ENCODE measurements around the gene ZG16. TPM values are rescaled to one million over a fixed set of nuclear protein-coding genes. Genes with fewer than 3 reads are reported as not detected.

The ZG16 gene
- polyA plus RNA-seq, 1 donor from 2014 or later = not detected

DNA sequence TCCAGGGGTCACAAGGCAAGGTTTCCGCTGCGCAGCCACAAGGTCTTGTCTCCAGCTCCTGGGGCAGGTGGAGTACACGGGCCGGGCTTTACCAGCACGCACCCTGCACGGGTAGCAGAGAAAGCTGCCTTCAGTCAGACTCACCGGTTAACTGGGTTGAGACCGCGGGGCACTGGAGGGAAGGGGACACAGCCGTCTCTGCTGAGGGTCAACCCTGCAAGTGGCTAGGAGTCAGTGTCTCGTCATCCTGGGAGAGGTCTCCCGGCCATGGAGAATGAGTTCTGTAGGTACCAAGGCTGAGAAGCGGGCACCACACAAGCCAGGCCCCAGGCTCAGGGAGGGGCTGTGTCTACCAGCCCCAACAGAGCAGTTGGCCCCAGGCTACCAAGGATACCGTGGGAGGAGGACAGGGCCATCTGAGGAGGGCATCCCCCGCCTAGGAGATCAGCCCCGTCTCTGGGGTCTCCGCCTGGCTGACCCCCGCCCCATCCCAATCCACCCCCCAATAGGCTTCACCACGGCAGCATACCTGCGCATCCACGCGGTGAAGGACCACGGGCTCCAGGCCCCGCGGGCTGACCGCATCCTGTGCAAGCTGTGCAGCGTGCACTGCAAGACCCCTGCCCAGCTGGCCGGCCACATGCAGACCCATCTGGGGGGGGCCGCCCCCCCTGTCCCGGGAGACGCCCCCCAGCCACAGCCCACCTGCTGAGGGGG lies 31.1 kb downstream of the ZG16 start:
- peak overlapping the region; percentile 100 for H3K4me3 ChIP-seq (ENCODE audit: low read length)
- peaks cover 41% of the 10 kb centered on the region for H3K79me2 ChIP-seq (replicated peaks; ENCODE audit: insufficient read depth, low read length)
- H3K27me3 ChIP-seq (ENCODE audit: insufficient read depth, low read depth, low read length) = no peaks in the 10 kb centered on the region

DNA sequence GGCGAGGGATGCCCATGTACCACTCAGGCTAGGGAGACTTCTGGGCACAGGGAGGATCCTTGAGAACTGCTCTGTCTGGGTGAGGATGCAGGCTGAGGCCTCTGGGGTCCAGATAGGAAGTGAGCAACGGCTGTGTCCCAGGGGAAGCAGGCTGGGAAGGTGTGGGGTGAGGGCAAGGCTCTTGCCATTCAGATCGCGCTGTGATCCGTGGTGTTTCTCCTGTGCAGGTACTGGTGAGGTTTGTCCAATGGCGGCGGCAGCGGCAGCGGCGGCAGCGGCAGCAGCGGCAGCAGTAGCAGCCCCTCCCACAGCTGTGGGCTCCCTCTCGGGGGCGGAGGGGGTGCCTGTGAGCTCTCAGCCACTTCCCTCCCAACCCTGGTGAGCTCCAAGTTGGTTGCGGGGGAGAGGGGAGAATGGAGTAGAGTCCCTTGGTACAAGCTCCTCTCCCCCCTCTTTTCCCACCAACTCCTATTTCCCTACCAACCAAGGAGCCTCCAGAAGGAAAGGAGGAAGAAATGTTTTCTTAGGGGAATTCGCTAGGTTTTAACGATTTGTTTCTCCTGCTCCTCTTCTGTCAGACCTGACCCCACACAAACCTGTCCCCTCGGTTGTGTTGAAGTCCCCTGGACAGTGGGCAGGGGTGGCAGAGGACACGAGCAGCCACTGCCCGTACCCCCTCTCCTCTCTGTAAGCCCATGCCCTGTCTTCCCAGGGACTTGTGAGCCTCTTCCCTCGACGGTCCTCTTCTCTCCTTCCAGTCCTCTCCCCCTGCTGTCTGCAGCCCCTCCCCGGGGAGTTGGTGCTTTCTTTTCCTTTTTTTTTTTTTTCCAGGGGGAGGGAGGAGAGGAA lies 32.0 kb downstream of the ZG16 start:
- peaks cover 3% of the 10 kb centered on the region for H4K20me1 ChIP-seq (ENCODE audit: insufficient read depth)
- no peaks in the 10 kb centered on the region for H3K9me2 ChIP-seq (ENCODE audit: insufficient read depth, low read length)
- peaks cover 50% of the 10 kb centered on the region for H3K79me2 ChIP-seq (replicated peaks; ENCODE audit: insufficient read depth, low read length)
- no peak overlapping the region for H3K4me2 ChIP-seq (ENCODE audit: low read length)
- H3K36me3 ChIP-seq (ENCODE audit: insufficient read depth, low read length) = no peaks in the 10 kb centered on the region
- peak overlapping the region; percentile 98 for H3K27ac ChIP-seq (ENCODE audit: low read length)
- no peak for TF ChIP-seq POLR2AphosphoS5 (IDR thresholded peaks at IDR 0.05)
- TF ChIP-seq, protein P1, sequence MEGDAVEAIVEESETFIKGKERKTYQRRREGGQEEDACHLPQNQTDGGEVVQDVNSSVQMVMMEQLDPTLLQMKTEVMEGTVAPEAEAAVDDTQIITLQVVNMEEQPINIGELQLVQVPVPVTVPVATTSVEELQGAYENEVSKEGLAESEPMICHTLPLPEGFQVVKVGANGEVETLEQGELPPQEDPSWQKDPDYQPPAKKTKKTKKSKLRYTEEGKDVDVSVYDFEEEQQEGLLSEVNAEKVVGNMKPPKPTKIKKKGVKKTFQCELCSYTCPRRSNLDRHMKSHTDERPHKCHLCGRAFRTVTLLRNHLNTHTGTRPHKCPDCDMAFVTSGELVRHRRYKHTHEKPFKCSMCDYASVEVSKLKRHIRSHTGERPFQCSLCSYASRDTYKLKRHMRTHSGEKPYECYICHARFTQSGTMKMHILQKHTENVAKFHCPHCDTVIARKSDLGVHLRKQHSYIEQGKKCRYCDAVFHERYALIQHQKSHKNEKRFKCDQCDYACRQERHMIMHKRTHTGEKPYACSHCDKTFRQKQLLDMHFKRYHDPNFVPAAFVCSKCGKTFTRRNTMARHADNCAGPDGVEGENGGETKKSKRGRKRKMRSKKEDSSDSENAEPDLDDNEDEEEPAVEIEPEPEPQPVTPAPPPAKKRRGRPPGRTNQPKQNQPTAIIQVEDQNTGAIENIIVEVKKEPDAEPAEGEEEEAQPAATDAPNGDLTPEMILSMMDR (IDR thresholded peaks at IDR 0.05; ENCODE audit: poor library complexity, severe bottlenecking) = no peak
- TF ChIP-seq EZH2 (IDR thresholded peaks at IDR 0.05; ENCODE audit: borderline replicate concordance, insufficient read depth, low read length, poor library complexity, severe bottlenecking) = no peak
- no peak for TF ChIP-seq EP300 (conservative IDR thresholded peaks at IDR 0.05; ENCODE audit: poor library complexity, severe bottlenecking)
- no peak for TF ChIP-seq RAD21 (conservative IDR thresholded peaks at IDR 0.05)
- no peak for TF ChIP-seq MXI1 (conservative IDR thresholded peaks at IDR 0.05; ENCODE audit: poor library complexity, severe bottlenecking)
- TF ChIP-seq SMC3 (conservative IDR thresholded peaks at IDR 0.05; ENCODE audit: poor library complexity) = no peak
- no peak for TF ChIP-seq TAF1 (IDR thresholded peaks at IDR 0.05; ENCODE audit: low read depth)
- TF ChIP-seq, protein P2, sequence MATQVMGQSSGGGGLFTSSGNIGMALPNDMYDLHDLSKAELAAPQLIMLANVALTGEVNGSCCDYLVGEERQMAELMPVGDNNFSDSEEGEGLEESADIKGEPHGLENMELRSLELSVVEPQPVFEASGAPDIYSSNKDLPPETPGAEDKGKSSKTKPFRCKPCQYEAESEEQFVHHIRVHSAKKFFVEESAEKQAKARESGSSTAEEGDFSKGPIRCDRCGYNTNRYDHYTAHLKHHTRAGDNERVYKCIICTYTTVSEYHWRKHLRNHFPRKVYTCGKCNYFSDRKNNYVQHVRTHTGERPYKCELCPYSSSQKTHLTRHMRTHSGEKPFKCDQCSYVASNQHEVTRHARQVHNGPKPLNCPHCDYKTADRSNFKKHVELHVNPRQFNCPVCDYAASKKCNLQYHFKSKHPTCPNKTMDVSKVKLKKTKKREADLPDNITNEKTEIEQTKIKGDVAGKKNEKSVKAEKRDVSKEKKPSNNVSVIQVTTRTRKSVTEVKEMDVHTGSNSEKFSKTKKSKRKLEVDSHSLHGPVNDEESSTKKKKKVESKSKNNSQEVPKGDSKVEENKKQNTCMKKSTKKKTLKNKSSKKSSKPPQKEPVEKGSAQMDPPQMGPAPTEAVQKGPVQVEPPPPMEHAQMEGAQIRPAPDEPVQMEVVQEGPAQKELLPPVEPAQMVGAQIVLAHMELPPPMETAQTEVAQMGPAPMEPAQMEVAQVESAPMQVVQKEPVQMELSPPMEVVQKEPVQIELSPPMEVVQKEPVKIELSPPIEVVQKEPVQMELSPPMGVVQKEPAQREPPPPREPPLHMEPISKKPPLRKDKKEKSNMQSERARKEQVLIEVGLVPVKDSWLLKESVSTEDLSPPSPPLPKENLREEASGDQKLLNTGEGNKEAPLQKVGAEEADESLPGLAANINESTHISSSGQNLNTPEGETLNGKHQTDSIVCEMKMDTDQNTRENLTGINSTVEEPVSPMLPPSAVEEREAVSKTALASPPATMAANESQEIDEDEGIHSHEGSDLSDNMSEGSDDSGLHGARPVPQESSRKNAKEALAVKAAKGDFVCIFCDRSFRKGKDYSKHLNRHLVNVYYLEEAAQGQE (IDR thresholded peaks at IDR 0.05; ENCODE audit: borderline replicate concordance) = no peak
- no peak overlapping the region for H2AFZ ChIP-seq (ENCODE audit: low read depth, low read length)
- H3F3A ChIP-seq (ENCODE audit: insufficient read depth, low read length, poor library complexity, severe bottlenecking) = peaks cover 2% of the 10 kb centered on the region
- H3K4me3 ChIP-seq (ENCODE audit: low read length) = peak overlapping the region; percentile 100
- no peaks in the 10 kb centered on the region for H3K9me3 ChIP-seq (ENCODE audit: low read length)
- H3K27me3 ChIP-seq (ENCODE audit: insufficient read depth, low read depth, low read length) = no peaks in the 10 kb centered on the region
- H3K9ac ChIP-seq (ENCODE audit: low read length) = peak overlapping the region; percentile 99

More for the DNA sequence above, 31.1 kb downstream of the ZG16 start:
- Histone ChIP-seq H3K27ac (ENCODE audit: low read length) (peak overlapping the region; percentile 98), H3F3A (ENCODE audit: insufficient read depth, low read length, poor library complexity, severe bottlenecking) (peaks cover 7% of the 10 kb centered on the region), H3K9me2 (ENCODE audit: insufficient read depth, low read length) (no peaks in the 10 kb centered on the region), H3K4me2 (ENCODE audit: low read length) (peak overlapping the region; percentile 69), H3K9ac (ENCODE audit: low read length) (peak overlapping the region; percentile 99), H3K9me3 (ENCODE audit: low read length) (no peaks in the 10 kb centered on the region), H3K36me3 (ENCODE audit: insufficient read depth, low read length) (no peaks in the 10 kb centered on the region), H2AFZ (ENCODE audit: low read depth, low read length) (no peak overlapping the region), H4K20me1 (ENCODE audit: insufficient read depth) (peaks cover 3% of the 10 kb centered on the region)
- TF ChIP-seq, protein P1 (IDR thresholded peaks at IDR 0.05; ENCODE audit: poor library complexity, severe bottlenecking) = no peak
- TF ChIP-seq, protein P2 (IDR thresholded peaks at IDR 0.05; ENCODE audit: borderline replicate concordance) = no peak
